Endothelial cell of umbilical vein (primary cell): ENCODE measurements around the gene OXA1L. TPM values are rescaled to one million over a fixed set of nuclear protein-coding genes. Genes with fewer than 3 reads are reported as not detected.
"Not testable (repeated sequence)": the region's sequence is repeated elsewhere in the genome, so short reads cannot be mapped to it uniquely, and the experiment has no call there.

Experiments used
- BruUV-seq: library from RNA; stranded (reverse); fragments of 400-500 nt; replicated peaks from 2 replicates; lab custom pipeline; 2021; lab: Mats Ljungman, UMichigan
- CTCF ChIA-PET: fragments of 300-600, 350-600 bp; sonication (Branson Sonifier 250); formaldehyde crosslinking; loops from one replicate; lab custom pipeline; 2021; ENCODE audit warnings: antibody characterized with exemption, inconsistent platforms; lab: Charles Lee
- POLR2A ChIA-PET: fragments of 300-600, 350-600 bp; sonication (Branson Sonifier 250); formaldehyde crosslinking; loops from one replicate; lab custom pipeline; 2021; ENCODE audit warnings: antibody characterized with exemption, inconsistent platforms; lab: Charles Lee
- DNase-seq: peaks from one replicate; pipeline ENCODE4 v3.0.0-alpha.2; 2011; ENCODE audit warnings: low read depth, low spot score
- FAIRE-seq: peaks from 2 replicates; lab custom pipeline; 2011; peaks lifted over from hg19 to GRCh38; lab: Jason Lieb, UNC
- H2AFZ ChIP-seq: 2 replicates; pipeline ENCODE4 v1.6.0; 2012; ENCODE audit warnings: low read depth, low read length, control low read depth, inconsistent platforms
- H3K27ac ChIP-seq: 2 replicates; pipeline ENCODE4 v1.5.1; 2011; ENCODE audit warnings: low read depth, mild to moderate bottlenecking, control low read depth, low read length, moderate library complexity; ENCODE audit not compliant: insufficient read depth
- H3K27me3 ChIP-seq, 2 experiments: 2 replicates each; pipeline versions ENCODE4 v1.6.0 to v1.6.1; 2011; ENCODE audit warnings: low read length in 2 of 2, mixed read lengths in 1 of 2; ENCODE audit not compliant: control insufficient read depth in 2 of 2, insufficient read depth in 2 of 2
- H3K36me3 ChIP-seq, 2 experiments: 2 replicates in 1 of 2; 3 replicates in 1 of 2; pipeline ENCODE4 v1.5.1; 2011; ENCODE audit warnings: low read length in 2 of 2, mild to moderate bottlenecking in 1 of 2, moderate library complexity in 1 of 2; ENCODE audit not compliant: control insufficient read depth in 2 of 2, insufficient read depth in 2 of 2; ENCODE audit errors: extremely low read depth in 1 of 2
- H3K4me1 ChIP-seq: 3 replicates; pipeline ENCODE4 v1.5.1; 2011; ENCODE audit warnings: mild to moderate bottlenecking, low read length; ENCODE audit not compliant: control insufficient read depth, insufficient read depth; ENCODE audit errors: extremely low read depth
- H3K4me2 ChIP-seq: 2 replicates; pipeline ENCODE4 v1.6.1; 2011; ENCODE audit warnings: low read length, control low read depth, mixed read lengths; ENCODE audit not compliant: insufficient read depth
- H3K4me3 ChIP-seq, 3 experiments: fragments of 200-600 bp in 1 of 3; sonication (generic), shearing (Covaris generic) in 1 of 3; replicated peaks in 1 of 3; 2 replicates each; pipeline ENCODE4 v1.5.1; 2011 to 2016; ENCODE audit warnings: control low read depth in 3 of 3, low read length in 3 of 3, mild to moderate bottlenecking in 2 of 3, inconsistent platforms in 1 of 3, low read depth in 1 of 3, moderate library complexity in 1 of 3; ENCODE audit not compliant: insufficient read depth in 1 of 3
- H3K79me2 ChIP-seq: 2 replicates; pipeline ENCODE4 v1.6.0; 2012; ENCODE audit warnings: low read length, inconsistent platforms; ENCODE audit not compliant: control insufficient read depth, insufficient read depth
- H3K9ac ChIP-seq: replicated peaks from 2 replicates; pipeline ENCODE3; 2011; ENCODE audit warnings: low read length, control low read depth; ENCODE audit not compliant: insufficient read depth; ENCODE audit errors: extremely low read depth
- H3K9me1 ChIP-seq: replicated peaks from 3 replicates; pipeline ENCODE4 v1.6.0; 2011; ENCODE audit warnings: mild to moderate bottlenecking, low read length; ENCODE audit not compliant: control insufficient read depth, insufficient read depth; ENCODE audit errors: extremely low read depth
- H3K9me3 ChIP-seq: replicated peaks from 2 replicates; pipeline ENCODE4 v1.5.1; 2012; ENCODE audit warnings: low read length, inconsistent platforms; ENCODE audit not compliant: control insufficient read depth, insufficient read depth
- H4K20me1 ChIP-seq: replicated peaks from 2 replicates; pipeline ENCODE3; 2011; ENCODE audit warnings: mild to moderate bottlenecking, low read length; ENCODE audit not compliant: control insufficient read depth, insufficient read depth; ENCODE audit errors: extremely low read depth
- EZH2 ChIP-seq: IDR thresholded peaks from 2 replicates; pipeline ENCODE4 v1.6.1; 2012; ENCODE audit warnings: borderline replicate concordance, low read depth, mild to moderate bottlenecking, moderate library complexity, low read length, inconsistent platforms; ENCODE audit not compliant: severe bottlenecking
- FOS ChIP-seq: IDR thresholded peaks from 2 replicates; pipeline ENCODE4 v1.6.1; 2011; ENCODE audit warnings: mild to moderate bottlenecking, low read length, moderate library complexity, borderline replicate concordance; ENCODE audit not compliant: insufficient read depth
- GATA2 ChIP-seq: IDR thresholded peaks from 2 replicates; pipeline ENCODE4 v1.7.0; 2011; ENCODE audit warnings: low read depth, mild to moderate bottlenecking, moderate library complexity, mixed read lengths, low read length; ENCODE audit not compliant: insufficient read length, insufficient read depth
- JUN ChIP-seq: IDR thresholded peaks from 2 replicates; pipeline ENCODE4 v1.6.1; 2011; ENCODE audit warnings: borderline replicate concordance, low read depth; ENCODE audit not compliant: insufficient read length, insufficient read depth
- MYC ChIP-seq: IDR thresholded peaks from one replicate; pipeline ENCODE4 v1.6.1; 2011; ENCODE audit warnings: mild to moderate bottlenecking, low read depth, low read length
- POLR2A ChIP-seq: IDR thresholded peaks from 2 replicates; pipeline ENCODE4 v1.6.1; 2012; ENCODE audit warnings: low read depth, mild to moderate bottlenecking, control low read depth, low read length
- POLR2AphosphoS5 ChIP-seq: IDR thresholded peaks from 2 replicates; pipeline ENCODE4 v1.6.1; 2012; ENCODE audit warnings: low read depth, mild to moderate bottlenecking, control low read depth, low read length, moderate library complexity; ENCODE audit not compliant: insufficient read depth
- dilution Hi-C: fragments of 300-500 bp; cut with MboI; formaldehyde crosslinking; loops from one replicate; pipeline ENCODE4 v1.15.0; 2019; ENCODE audit warnings: low sequenced_read_pairs; ENCODE audit not compliant: extremely low pct_ligation_motif_present
- intact Hi-C: fragments of 100-400 bp; cut with micrococcal nuclease; formaldehyde crosslinking; loops from one replicate; pipeline ENCODE4 v1.10.0; 2022
- polyA plus RNA-seq, 4 experiments: library from polyadenylated mRNA; depleted of rRNA in 3 of 4; stranded (reverse) in 3 of 4; unstranded in 1 of 4; fragments of >200 nt; gene quantifications; 2 replicates each; pipeline versions ENCODE4 v1.2.1 to v1.2.3, GENCODE V29; 2011 to 2012; ENCODE audit warnings: missing spikeins in 1 of 4
- total RNA-seq: library from RNA; stranded (reverse); gene quantifications from 2 replicates; pipeline ENCODE4 v1.2.3, GENCODE V29; 2021
- TF ChIP-seq, protein P1 (sequence below): IDR thresholded peaks from 2 replicates; pipeline ENCODE4 v1.6.1; 2011; ENCODE audit not compliant: insufficient read depth, insufficient read length
- TF ChIP-seq, protein P2 (sequence below), 2 donors: IDR thresholded peaks; 1 replicate in 1 of 2; 2 replicates in 1 of 2; pipeline ENCODE4 v1.5.1; 2011; ENCODE audit warnings: low read length in 2 of 2, mild to moderate bottlenecking in 2 of 2, moderate library complexity in 2 of 2, control low read depth in 1 of 2, inconsistent platforms in 1 of 2, low read depth in 1 of 2; ENCODE audit not compliant: insufficient read depth in 1 of 2; ENCODE audit errors: extremely low read depth in 1 of 2

OXA1L gene
- total and polyA plus RNA-seq, 2 donors (not counting 3 experiments of a cell fraction or from before 2014, with no cell fraction given) = 212 to 294 TPM

DNA sequence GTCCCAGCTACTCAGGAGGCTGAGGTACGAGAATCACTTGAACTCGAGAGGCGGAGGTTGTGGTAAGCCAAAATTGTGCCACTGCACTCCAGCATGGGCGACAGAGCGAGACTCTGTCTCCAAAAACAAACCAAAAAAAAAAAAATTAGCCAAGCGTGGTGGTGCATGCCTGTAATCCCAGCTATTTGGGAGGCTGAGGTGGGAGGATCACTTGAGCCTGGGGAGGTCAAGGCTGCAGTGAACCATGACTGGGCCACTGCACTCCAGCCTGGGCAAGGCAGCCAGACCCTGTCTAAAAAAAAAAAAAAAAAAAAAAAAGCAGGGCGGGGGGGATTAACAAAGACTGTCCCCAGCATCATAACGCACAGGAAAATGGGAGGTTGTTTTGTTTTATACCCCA, 10.4 kb downstream of the OXA1L start:
- H3K4me3 ChIP-seq, dilution Hi-C loops, BruUV-seq, H3K79me2 ChIP-seq, H3K9me1 ChIP-seq, H3K27me3 ChIP-seq, H2AFZ ChIP-seq, POLR2A ChIA-PET, DNase-seq, FAIRE-seq, H3K4me2 ChIP-seq, H3K27ac ChIP-seq, H3K9ac ChIP-seq, H3K9me3 ChIP-seq, H4K20me1 ChIP-seq, H3K4me1 ChIP-seq: not testable (repeated sequence)
- peaks cover 10 to 18% of the 10 kb centered on the region in 2 experiments for H3K36me3 ChIP-seq
- CTCF ChIA-PET = interaction anchor here (1.5 to 3.7 kb wide), 2 partner anchors 46 to 119 kb away, joined by 4 to 15 read pairs; no protein-coding TSS in a partner anchor
- intact Hi-C loops = loop anchor here (1.0 to 2.0 kb wide), 3 partner anchors 76 to 124 kb away; no protein-coding TSS in a partner anchor

DNA sequence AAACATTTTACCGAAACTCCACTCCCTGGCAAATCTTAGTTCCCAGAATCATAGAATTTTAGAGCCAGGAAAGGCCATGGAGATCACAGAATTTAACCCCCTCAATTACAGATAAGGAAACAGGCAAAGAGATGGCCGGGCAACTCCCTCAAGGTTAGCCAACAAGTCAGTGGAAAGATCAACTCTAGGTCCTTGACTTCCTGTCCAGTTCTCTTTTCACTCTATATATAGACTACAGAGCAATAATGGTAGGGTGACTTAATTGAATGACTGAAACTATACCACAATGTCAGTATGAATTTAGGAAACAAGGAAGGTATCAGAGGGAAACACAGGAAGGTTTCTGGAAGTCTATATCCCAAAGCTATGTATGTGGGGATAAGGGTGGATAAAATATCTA, 11.6 kb downstream of the OXA1L start:
- FAIRE-seq (no peak), DNase-seq (no peak)
- no peaks in the 10 kb centered on the region for H3K9me3 ChIP-seq
- H2AFZ ChIP-seq = no peak overlapping the region
- no peaks in the 10 kb centered on the region for H4K20me1 ChIP-seq
- H3K9ac ChIP-seq = no peak overlapping the region
- peaks cover 2% of the 10 kb centered on the region for H3K4me1 ChIP-seq
- H3K36me3 ChIP-seq = peaks cover 6 to 14% of the 10 kb centered on the region in 2 experiments
- no peak overlapping the region for H3K27ac ChIP-seq
- BruUV-seq = no TSS peak
- no peak overlapping the region for H3K4me2 ChIP-seq
- ChIA-PET POLR2A (interaction anchor here (1.3 kb wide), 1 partner anchor 12 kb away, joined by 3 read pairs; the partner anchor contains the start of gene OXA1L), CTCF (interaction anchor here (1.2 to 3.7 kb wide), 3 partner anchors 59 to 120 kb away, joined by 3 to 15 read pairs (median 3); partner anchors contain the start of gene MMP14)
- no peaks in the 10 kb centered on the region for H3K9me1 ChIP-seq
- H3K27me3 ChIP-seq = no peaks in the 10 kb centered on the region
- TF ChIP-seq EZH2 = no peak
- no peak for TF ChIP-seq JUN
- no peak for TF ChIP-seq FOS
- TF ChIP-seq, protein P1, sequence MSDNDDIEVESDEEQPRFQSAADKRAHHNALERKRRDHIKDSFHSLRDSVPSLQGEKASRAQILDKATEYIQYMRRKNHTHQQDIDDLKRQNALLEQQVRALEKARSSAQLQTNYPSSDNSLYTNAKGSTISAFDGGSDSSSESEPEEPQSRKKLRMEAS = no peak
- no peak for TF ChIP-seq POLR2A
- TF ChIP-seq GATA2 = no peak
- TF ChIP-seq MYC = no peak
- TF ChIP-seq, protein P2, sequence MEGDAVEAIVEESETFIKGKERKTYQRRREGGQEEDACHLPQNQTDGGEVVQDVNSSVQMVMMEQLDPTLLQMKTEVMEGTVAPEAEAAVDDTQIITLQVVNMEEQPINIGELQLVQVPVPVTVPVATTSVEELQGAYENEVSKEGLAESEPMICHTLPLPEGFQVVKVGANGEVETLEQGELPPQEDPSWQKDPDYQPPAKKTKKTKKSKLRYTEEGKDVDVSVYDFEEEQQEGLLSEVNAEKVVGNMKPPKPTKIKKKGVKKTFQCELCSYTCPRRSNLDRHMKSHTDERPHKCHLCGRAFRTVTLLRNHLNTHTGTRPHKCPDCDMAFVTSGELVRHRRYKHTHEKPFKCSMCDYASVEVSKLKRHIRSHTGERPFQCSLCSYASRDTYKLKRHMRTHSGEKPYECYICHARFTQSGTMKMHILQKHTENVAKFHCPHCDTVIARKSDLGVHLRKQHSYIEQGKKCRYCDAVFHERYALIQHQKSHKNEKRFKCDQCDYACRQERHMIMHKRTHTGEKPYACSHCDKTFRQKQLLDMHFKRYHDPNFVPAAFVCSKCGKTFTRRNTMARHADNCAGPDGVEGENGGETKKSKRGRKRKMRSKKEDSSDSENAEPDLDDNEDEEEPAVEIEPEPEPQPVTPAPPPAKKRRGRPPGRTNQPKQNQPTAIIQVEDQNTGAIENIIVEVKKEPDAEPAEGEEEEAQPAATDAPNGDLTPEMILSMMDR (IDR thresholded peaks at IDR 0.05; ENCODE audit: extremely low read depth in 1 of 2, insufficient read depth in 1 of 2, low read depth in 1 of 2, low read length in 2 of 2) = no peak
- no peak for TF ChIP-seq POLR2AphosphoS5
- no peak overlapping the region for H3K4me3 ChIP-seq
- intact Hi-C loops (no loop called here), dilution Hi-C loops (no loop called here)
- no peaks in the 10 kb centered on the region for H3K79me2 ChIP-seq
